Measurements from ENCODE around the gene FAM117A. TPM values are rescaled to one million over a fixed set of nuclear protein-coding genes. Genes with fewer than 3 reads are reported as not detected.
A peak's percentile ranks its signal among the peaks of the same experiment; 100 is the strongest.

FAM117A gene
- total RNA-seq, 4 donors from 2014 or later: 5.6 to 7.5 (median 6.5) TPM

- WGBS, 2 donors: 80 to 95% methylated on average over 1 to 2 of the region's 2 CpGs
- Histone ChIP-seq H3K27me3 (no peaks in the 10 kb centered on the region), H3K9me3 (no peaks in the 10 kb centered on the region), H3K36me3 (no peaks in the 10 kb centered on the region), H3K27ac (peak overlapping the region in 3 of 4 donors; percentile 64 to 83 (median 80)), H3K4me1 (peaks cover 0 to 47% (median 34%) of the 10 kb centered on the region in 3 donors), H3K4me3 (no peak overlapping the region)
- TF ChIP-seq POLR2A (IDR thresholded peaks at IDR 0.05): no peak
- TF ChIP-seq CTCF (IDR thresholded peaks at IDR 0.05): no peak
- intact Hi-C loops (cut with DNase I): loop anchor here (5.0 to 10.0 kb wide), 2 partner anchors 70 to 203 kb away; partner anchors contain the start of genes NXPH3 and SLC35B1
- no peak for DNase-seq
Observed at GRCh38 chr17:49777563-49777962, 13.6 kb upstream of the FAM117A start.

DNA sequence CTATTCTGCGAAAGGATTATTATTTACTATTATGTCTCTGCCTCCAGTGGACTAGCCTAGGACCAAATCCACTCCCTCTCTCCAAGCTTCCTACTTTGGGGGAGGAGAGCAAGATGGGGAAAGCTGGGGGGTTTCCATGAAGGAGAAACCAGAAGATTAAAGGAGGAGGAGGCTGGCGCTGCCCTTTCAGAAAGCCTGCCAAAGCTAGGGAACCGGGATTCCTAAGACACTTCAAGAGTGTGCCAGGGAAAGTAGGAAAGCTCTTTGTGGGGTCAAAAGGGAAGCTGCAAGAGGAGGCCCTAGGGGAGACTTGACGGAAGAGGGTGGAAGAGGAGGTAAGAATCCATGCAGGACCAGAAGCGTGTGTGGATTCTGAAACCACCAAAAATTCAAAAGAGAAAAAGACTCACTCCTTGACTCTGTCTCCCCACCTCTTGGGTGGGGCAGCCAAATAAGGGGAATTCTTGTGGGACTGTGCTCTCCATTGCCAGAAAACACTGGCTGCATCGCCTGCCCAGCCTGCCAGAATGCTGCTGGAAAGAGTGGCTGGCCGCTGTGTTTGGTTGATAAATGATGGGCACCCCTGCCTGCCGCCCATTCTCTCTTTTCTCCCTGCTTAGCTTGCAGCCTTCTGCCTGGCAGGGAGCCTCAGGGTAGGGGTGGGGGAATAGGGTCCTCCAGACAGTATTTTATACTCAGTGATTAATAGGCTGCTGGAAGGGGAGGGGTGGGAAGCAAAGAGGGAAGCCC lies 12.8 kb upstream of the FAM117A start:
- intact Hi-C loops (cut with DNase I): loop anchor here (5.0 to 10.0 kb wide), 2 partner anchors 69 to 202 kb away; partner anchors contain the start of genes NXPH3 and SLC35B1
- DNase-seq: no peak
- Histone ChIP-seq H3K9me3 (no peaks in the 10 kb centered on the region), H3K27ac (peak overlapping the region; percentile 34 to 83 (median 72)), H3K4me1 (peaks cover 0 to 46% (median 34%) of the 10 kb centered on the region in 3 donors), H3K27me3 (no peaks in the 10 kb centered on the region), H3K36me3 (no peaks in the 10 kb centered on the region), H3K4me3 (peak overlapping the region in 1 of 4 donors; percentile 4)
- TF ChIP-seq POLR2A (IDR thresholded peaks at IDR 0.05) (no peak), CTCF (IDR thresholded peaks at IDR 0.05) (no peak)
- 27 to 33% methylated on average over 7 of the region's 8 CpGs for WGBS, 2 donors

DNA sequence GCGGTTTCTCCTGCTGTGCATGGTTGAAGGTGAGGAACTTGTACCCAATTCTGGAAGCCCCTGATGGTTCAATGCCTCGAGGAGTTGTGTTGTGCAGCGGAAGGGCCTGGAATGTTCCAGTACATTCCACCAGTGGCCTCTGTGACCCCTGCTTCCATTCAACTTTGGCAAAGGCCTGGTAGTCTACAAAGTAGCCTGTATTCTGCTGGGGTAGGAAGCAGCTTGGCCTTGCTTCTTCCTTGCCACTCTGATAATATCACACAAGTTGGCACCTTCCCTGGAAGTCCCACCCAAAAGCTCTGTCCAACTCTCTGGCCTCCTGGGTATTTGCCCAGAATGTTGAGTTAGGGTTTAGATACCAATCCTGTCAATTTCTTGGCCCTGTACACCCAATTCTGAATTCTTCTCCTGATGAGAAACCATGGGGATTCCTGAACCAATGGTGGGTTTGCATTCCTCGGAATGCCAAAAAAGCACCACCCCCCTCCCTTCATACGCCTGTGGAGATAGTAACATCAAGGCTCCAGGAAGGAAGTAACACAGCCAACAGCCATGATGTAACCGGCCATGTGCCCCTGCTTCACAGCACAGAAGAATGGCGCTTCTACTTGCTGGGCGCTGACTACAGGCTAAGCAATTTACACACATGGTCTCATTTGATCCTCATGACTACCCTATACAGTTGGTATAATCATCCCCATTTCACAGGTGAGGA lies 11.8 kb upstream of the FAM117A start:
- 63 to 67% methylated on average over 5 of the region's 8 CpGs for WGBS, 2 donors
- peaks cover 0 to 46% (median 34%) of the 10 kb centered on the region in 3 donors for H3K4me1 ChIP-seq
- H3K9me3 ChIP-seq: no peaks in the 10 kb centered on the region
- H3K27ac ChIP-seq: peak overlapping the region; percentile 34 to 83 (median 72)
- TF ChIP-seq CTCF (IDR thresholded peaks at IDR 0.05) (no peak), POLR2A (IDR thresholded peaks at IDR 0.05) (no peak)
- H3K36me3 ChIP-seq: no peaks in the 10 kb centered on the region
- intact Hi-C loops (cut with DNase I): loop anchor here (5.0 to 10.0 kb wide), 2 partner anchors 68 to 201 kb away; partner anchors contain the start of genes NXPH3 and SLC35B1
- DNase-seq: no peak
- H3K27me3 ChIP-seq: no peaks in the 10 kb centered on the region
- no peak overlapping the region for H3K4me3 ChIP-seq

DNA sequence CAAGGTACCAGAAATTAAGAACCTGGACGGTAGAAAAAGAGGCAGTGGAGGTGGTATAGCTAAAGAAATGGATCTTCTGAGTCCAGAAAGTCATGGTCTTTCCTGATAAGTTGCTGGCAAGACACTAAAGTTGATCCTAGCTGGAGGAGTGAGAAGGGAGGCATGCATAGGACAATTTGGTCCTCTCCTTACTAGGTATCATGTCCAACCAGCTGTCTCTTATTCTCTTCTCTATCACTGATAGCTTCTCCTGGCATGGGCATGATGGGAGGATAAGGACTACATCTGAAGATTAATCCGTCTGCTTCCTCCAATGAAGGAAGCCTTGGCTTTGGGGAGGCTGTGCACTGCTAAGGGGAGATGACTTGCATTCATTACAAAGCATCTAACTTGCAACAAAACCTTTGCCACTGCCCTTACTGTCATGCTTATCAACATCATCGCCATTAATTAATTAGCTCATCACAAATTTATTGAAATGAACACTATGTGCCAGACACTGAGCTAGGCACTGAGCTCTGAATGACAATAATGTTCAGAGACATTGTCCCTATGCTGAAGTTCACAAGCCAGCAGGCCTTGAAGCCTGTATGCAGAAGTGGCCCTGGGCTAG lies 3.1 kb upstream of the FAM117A start:
- no peak for DNase-seq
- Histone ChIP-seq H3K27me3 (no peaks in the 10 kb centered on the region), H3K9me3 (no peaks in the 10 kb centered on the region), H3K36me3 (no peaks in the 10 kb centered on the region), H3K4me3 (no peak overlapping the region), H3K4me1 (peaks cover 7 to 27% (median 13%) of the 10 kb centered on the region in 3 donors), H3K27ac (no peak overlapping the region)
- intact Hi-C loops (cut with DNase I): no loop called here
- no peak for TF ChIP-seq CTCF (IDR thresholded peaks at IDR 0.05)
- no peak for TF ChIP-seq POLR2A (IDR thresholded peaks at IDR 0.05)
- 83 to 84% methylated on average over 3 of the region's 3 CpGs for WGBS, 2 donors
